Measurements from ENCODE around the gene IFI27L1. TPM values are rescaled to one million over a fixed set of nuclear protein-coding genes. Genes with fewer than 3 reads are reported as not detected.

IFI27L1 gene
- polyA plus RNA-seq, 1 donor from 2014 or later: 37.9 TPM

DNA sequence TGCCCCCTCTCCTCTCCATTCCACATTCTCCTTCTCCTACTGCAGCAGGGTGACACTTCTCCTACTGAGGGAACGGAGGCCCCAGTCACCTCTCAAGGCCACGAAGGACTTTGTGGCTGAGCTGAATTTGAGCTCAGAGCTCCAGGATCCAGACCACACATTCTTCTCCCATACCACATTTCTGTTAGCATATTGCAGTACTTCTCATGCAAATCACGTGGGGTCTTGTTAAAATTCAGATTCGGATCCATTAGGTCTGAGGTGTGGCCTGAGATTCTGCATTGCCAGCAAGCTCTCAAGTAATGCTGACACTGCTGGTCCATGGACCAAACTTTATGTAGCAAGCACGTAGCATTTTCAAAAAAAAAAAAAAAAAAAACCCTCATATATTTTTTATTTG is 57.9 kb downstream of the IFI27L1 start:
- Histone ChIP-seq H3K9me2 (ENCODE audit: insufficient read depth, low read length) (no peaks in the 10 kb centered on the region), H3K79me2 (replicated peaks; ENCODE audit: insufficient read depth, low read length) (no peaks in the 10 kb centered on the region), H3K4me2 (ENCODE audit: low read length) (no peak overlapping the region), H3F3A (ENCODE audit: insufficient read depth, low read length, poor library complexity, severe bottlenecking) (no peaks in the 10 kb centered on the region), H4K20me1 (ENCODE audit: insufficient read depth) (no peaks in the 10 kb centered on the region), H3K4me3 (ENCODE audit: low read length) (no peak overlapping the region), H3K27ac (ENCODE audit: low read length) (no peak overlapping the region), H3K36me3 (ENCODE audit: insufficient read depth, low read length) (no peaks in the 10 kb centered on the region), H3K9ac (ENCODE audit: low read length) (no peak overlapping the region), H3K9me3 (ENCODE audit: low read length) (no peaks in the 10 kb centered on the region), H3K27me3 (ENCODE audit: insufficient read depth, low read depth, low read length) (no peaks in the 10 kb centered on the region), H2AFZ (ENCODE audit: low read depth, low read length) (no peak overlapping the region)
- TF ChIP-seq MXI1 (conservative IDR thresholded peaks at IDR 0.05; ENCODE audit: poor library complexity, severe bottlenecking): no peak
- no peak for TF ChIP-seq POLR2AphosphoS5 (IDR thresholded peaks at IDR 0.05)
- TF ChIP-seq EP300 (conservative IDR thresholded peaks at IDR 0.05; ENCODE audit: poor library complexity, severe bottlenecking): no peak
- TF ChIP-seq EZH2 (IDR thresholded peaks at IDR 0.05; ENCODE audit: borderline replicate concordance, insufficient read depth, low read length, poor library complexity, severe bottlenecking): no peak
- TF ChIP-seq REST (IDR thresholded peaks at IDR 0.05; ENCODE audit: borderline replicate concordance): no peak
- TF ChIP-seq SMC3 (conservative IDR thresholded peaks at IDR 0.05; ENCODE audit: poor library complexity): no peak
- TF ChIP-seq RAD21 (conservative IDR thresholded peaks at IDR 0.05): no peak
- TF ChIP-seq, protein P1, sequence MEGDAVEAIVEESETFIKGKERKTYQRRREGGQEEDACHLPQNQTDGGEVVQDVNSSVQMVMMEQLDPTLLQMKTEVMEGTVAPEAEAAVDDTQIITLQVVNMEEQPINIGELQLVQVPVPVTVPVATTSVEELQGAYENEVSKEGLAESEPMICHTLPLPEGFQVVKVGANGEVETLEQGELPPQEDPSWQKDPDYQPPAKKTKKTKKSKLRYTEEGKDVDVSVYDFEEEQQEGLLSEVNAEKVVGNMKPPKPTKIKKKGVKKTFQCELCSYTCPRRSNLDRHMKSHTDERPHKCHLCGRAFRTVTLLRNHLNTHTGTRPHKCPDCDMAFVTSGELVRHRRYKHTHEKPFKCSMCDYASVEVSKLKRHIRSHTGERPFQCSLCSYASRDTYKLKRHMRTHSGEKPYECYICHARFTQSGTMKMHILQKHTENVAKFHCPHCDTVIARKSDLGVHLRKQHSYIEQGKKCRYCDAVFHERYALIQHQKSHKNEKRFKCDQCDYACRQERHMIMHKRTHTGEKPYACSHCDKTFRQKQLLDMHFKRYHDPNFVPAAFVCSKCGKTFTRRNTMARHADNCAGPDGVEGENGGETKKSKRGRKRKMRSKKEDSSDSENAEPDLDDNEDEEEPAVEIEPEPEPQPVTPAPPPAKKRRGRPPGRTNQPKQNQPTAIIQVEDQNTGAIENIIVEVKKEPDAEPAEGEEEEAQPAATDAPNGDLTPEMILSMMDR (IDR thresholded peaks at IDR 0.05; ENCODE audit: poor library complexity, severe bottlenecking): no peak
- no peak for TF ChIP-seq TAF1 (IDR thresholded peaks at IDR 0.05; ENCODE audit: low read depth)

DNA sequence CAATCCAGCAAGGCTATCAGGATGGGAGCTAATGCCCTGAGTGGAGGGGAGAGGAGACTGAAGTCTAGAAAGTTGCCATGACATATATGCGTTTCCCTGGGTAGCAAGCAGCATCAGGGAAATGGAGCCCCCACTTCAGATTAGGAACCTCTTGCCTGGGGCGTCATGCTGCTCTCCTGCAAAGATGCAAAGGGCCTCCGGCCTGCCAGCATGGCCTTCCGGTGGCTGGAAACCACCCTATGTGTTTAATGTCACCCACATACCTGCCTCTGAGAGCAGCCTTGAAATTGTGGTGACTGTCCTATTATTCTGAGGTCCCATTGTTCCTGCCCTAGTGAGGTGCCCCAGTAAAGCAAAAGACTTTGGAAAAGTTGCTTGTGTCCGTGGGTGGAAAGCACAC is 58.3 kb downstream of the IFI27L1 start:
- no peak overlapping the region for H3K9ac ChIP-seq (ENCODE audit: low read length)

More for the DNA sequence above, 58.3 kb downstream of the IFI27L1 start:
- Histone ChIP-seq H4K20me1 (ENCODE audit: insufficient read depth) (no peaks in the 10 kb centered on the region), H3K9me2 (ENCODE audit: insufficient read depth, low read length) (no peaks in the 10 kb centered on the region), H3K9me3 (ENCODE audit: low read length) (no peaks in the 10 kb centered on the region), H3K4me2 (ENCODE audit: low read length) (no peak overlapping the region), H3K36me3 (ENCODE audit: insufficient read depth, low read length) (no peaks in the 10 kb centered on the region), H3K4me3 (ENCODE audit: low read length) (no peak overlapping the region), H2AFZ (ENCODE audit: low read depth, low read length) (no peak overlapping the region), H3K27ac (ENCODE audit: low read length) (no peak overlapping the region), H3K79me2 (replicated peaks; ENCODE audit: insufficient read depth, low read length) (no peaks in the 10 kb centered on the region), H3F3A (ENCODE audit: insufficient read depth, low read length, poor library complexity, severe bottlenecking) (no peaks in the 10 kb centered on the region), H3K27me3 (ENCODE audit: insufficient read depth, low read depth, low read length) (no peaks in the 10 kb centered on the region)
- TF ChIP-seq TAF1 (IDR thresholded peaks at IDR 0.05; ENCODE audit: low read depth) (no peak), RAD21 (conservative IDR thresholded peaks at IDR 0.05) (no peak), POLR2AphosphoS5 (IDR thresholded peaks at IDR 0.05) (no peak), REST (IDR thresholded peaks at IDR 0.05; ENCODE audit: borderline replicate concordance) (no peak), MXI1 (conservative IDR thresholded peaks at IDR 0.05; ENCODE audit: poor library complexity, severe bottlenecking) (no peak), EZH2 (IDR thresholded peaks at IDR 0.05; ENCODE audit: borderline replicate concordance, insufficient read depth, low read length, poor library complexity, severe bottlenecking) (no peak), EP300 (conservative IDR thresholded peaks at IDR 0.05; ENCODE audit: poor library complexity, severe bottlenecking) (no peak), SMC3 (conservative IDR thresholded peaks at IDR 0.05; ENCODE audit: poor library complexity) (no peak)
- TF ChIP-seq, protein P1 (IDR thresholded peaks at IDR 0.05; ENCODE audit: poor library complexity, severe bottlenecking): no peak

Data from neural cell (in vitro differentiated cells).